HepG2 (cell line): Measurements from ENCODE around the gene SPG7. TPM values are rescaled to one million over a fixed set of nuclear protein-coding genes. Genes with fewer than 3 reads are reported as not detected.

Experiments
- HMGXB3 ChIP-seq: sonication (generic); formaldehyde crosslinking; IDR thresholded peaks from 2 replicates; pipeline ENCODE4 v1.4.0; 2020; ENCODE audit warnings: missing genetic modification reagents, borderline replicate concordance
- LBX2 ChIP-seq: sonication (generic); formaldehyde crosslinking; IDR thresholded peaks from 2 replicates; pipeline ENCODE4 v1.5.0; 2020; ENCODE audit warnings: missing genetic modification reagents, mild to moderate bottlenecking, borderline replicate concordance
- NONO ChIP-seq, 2 experiments: fragments of 450-650 bp in 1 of 2; sonication (generic) in 1 of 2; formaldehyde crosslinking in 1 of 2; IDR thresholded peaks in 1 of 2; conservative IDR thresholded peaks in 1 of 2; 2 replicates each; pipeline versions ENCODE4 v1.6.1 to v1.8.0; 2017 to 2022; ENCODE audit warnings: mild to moderate bottlenecking in 1 of 2, missing genetic modification reagents in 1 of 2, moderate library complexity in 1 of 2
- STAT6 ChIP-seq: sonication (generic); formaldehyde crosslinking; IDR thresholded peaks from 2 replicates; pipeline ENCODE4 v1.4.0; 2020; ENCODE audit warnings: missing genetic modification reagents, mild to moderate bottlenecking, borderline replicate concordance
- USF2 ChIP-seq, 2 experiments: sonication (generic) in 1 of 2; formaldehyde crosslinking in 1 of 2; IDR thresholded peaks; 2 replicates each; pipeline versions ENCODE4 v1.5.1 to v1.6.1; 2011 to 2020; ENCODE audit warnings: borderline replicate concordance in 1 of 2, low read depth in 1 of 2, low read length in 1 of 2, mild to moderate bottlenecking in 1 of 2, missing genetic modification reagents in 1 of 2, moderate library complexity in 1 of 2
- ZBTB20 ChIP-seq: sonication (generic); formaldehyde crosslinking; IDR thresholded peaks from 2 replicates; pipeline ENCODE4 v1.8.1; 2023; ENCODE audit warnings: missing genetic modification reagents, low read depth, mild to moderate bottlenecking, borderline replicate concordance
- ZNF12 ChIP-seq: sonication (generic); formaldehyde crosslinking; IDR thresholded peaks from 2 replicates; pipeline ENCODE4 v1.5.0; 2020; ENCODE audit warnings: missing genetic modification reagents
- ZNF343 ChIP-seq: sonication (generic); formaldehyde crosslinking; IDR thresholded peaks from 2 replicates; pipeline ENCODE4 v1.4.0; 2020; ENCODE audit warnings: mild to moderate bottlenecking, missing genetic modification reagents
- ZNF7 ChIP-seq: IDR thresholded peaks from 2 replicates; pipeline ENCODE4 v1.6.1; 2016; ENCODE audit warnings: missing biosample characterization, missing genetic modification reagents
- ZSCAN29 ChIP-seq: sonication (generic); formaldehyde crosslinking; conservative IDR thresholded peaks from 2 replicates; pipeline ENCODE4 v1.4.0; 2020; ENCODE audit warnings: mild to moderate bottlenecking, missing genetic modification reagents
- ZSCAN9 ChIP-seq: IDR thresholded peaks from 2 replicates; pipeline ENCODE4 v1.6.1; 2016; ENCODE audit warnings: borderline replicate concordance
- polyA plus RNA-seq, 8 experiments: library from polyadenylated mRNA; depleted of rRNA in 3 of 8; stranded (reverse) in 7 of 8; unstranded in 1 of 8; fragments of >200 nt; fragmentation: Illumina TruSeq in 4 of 8; extraction: Trizol in 4 of 8; gene quantifications; 2 replicates each; pipeline versions ENCODE4 v1.2.1 to v1.2.3, GENCODE V29; 2011 to 2016; ENCODE audit warnings: low read depth in 4 of 8, missing spikeins in 1 of 8, mixed read lengths in 1 of 8; ENCODE audit not compliant: insufficient read depth in 1 of 8
- total RNA-seq, 5 experiments: library from RNA; depleted of rRNA; stranded (reverse); fragments of >200 nt; fragmentation: Illumina TruSeq; extraction: Trizol; gene quantifications; 2 replicates each; pipeline ENCODE4 v1.2.3, GENCODE V29; 2016; ENCODE audit warnings: low read depth in 1 of 5
- TF ChIP-seq, protein P1 (sequence below): sonication (generic); formaldehyde crosslinking; IDR thresholded peaks from 2 replicates; pipeline ENCODE4 v1.4.0; 2020; ENCODE audit warnings: missing genetic modification reagents
- TF ChIP-seq, protein P2 (sequence below): IDR thresholded peaks from 2 replicates; pipeline ENCODE4 v1.6.1; 2016; ENCODE audit warnings: low read depth, control low read depth

SPG7 gene
- total and polyA plus RNA-seq, 2 of the 13 experiments (the other 11 are each of a cell fraction or from before 2014, with no cell fraction given), result 66.0 to 136 TPM

DNA sequence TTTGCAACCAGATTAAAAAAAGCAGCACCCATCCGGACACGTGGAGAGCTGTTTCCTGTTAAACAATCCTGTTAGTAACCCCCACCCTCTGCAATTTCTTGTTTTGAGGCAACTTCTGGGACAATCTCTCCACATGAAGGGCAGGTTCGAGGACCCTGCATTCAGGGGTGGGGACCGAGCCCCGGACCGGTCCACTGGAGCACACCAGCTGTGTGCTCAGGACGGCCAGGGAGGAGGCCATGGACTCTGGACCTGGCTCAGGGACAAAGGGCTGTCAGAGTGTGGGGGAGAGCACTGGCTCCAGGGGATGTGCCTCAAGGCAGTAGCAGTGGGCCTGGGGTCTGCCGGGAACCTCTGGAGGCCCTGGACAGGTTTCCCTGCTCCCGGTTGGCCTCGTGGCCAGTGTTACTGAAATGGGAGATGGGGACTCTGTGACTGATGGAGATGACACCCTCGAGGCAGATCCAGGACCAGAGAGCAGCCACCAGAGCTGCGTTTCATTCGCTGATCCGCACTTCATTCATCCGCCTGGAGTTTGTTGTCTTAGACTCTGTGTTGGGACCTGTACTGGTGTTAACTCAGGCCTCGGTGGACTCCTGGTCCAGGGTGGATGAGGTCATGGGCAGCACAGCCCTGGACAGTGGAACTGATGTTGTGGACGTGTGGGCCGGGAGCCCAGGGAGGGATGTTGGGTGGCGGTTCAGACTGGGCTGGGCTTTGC is 64.4 kb downstream of the SPG7 start (continued):
- TF ChIP-seq, protein P1, sequence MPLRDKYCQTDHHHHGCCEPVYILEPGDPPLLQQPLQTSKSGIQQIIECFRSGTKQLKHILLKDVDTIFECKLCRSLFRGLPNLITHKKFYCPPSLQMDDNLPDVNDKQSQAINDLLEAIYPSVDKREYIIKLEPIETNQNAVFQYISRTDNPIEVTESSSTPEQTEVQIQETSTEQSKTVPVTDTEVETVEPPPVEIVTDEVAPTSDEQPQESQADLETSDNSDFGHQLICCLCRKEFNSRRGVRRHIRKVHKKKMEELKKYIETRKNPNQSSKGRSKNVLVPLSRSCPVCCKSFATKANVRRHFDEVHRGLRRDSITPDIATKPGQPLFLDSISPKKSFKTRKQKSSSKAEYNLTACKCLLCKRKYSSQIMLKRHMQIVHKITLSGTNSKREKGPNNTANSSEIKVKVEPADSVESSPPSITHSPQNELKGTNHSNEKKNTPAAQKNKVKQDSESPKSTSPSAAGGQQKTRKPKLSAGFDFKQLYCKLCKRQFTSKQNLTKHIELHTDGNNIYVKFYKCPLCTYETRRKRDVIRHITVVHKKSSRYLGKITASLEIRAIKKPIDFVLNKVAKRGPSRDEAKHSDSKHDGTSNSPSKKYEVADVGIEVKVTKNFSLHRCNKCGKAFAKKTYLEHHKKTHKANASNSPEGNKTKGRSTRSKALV (CRISPR knock-in tag), result peak; percentile 64
- TF ChIP-seq STAT6 (CRISPR knock-in tag), result 0 out of 2 replicates have a peak, but pooled peaks have one; percentile 72
- TF ChIP-seq, protein P2, sequence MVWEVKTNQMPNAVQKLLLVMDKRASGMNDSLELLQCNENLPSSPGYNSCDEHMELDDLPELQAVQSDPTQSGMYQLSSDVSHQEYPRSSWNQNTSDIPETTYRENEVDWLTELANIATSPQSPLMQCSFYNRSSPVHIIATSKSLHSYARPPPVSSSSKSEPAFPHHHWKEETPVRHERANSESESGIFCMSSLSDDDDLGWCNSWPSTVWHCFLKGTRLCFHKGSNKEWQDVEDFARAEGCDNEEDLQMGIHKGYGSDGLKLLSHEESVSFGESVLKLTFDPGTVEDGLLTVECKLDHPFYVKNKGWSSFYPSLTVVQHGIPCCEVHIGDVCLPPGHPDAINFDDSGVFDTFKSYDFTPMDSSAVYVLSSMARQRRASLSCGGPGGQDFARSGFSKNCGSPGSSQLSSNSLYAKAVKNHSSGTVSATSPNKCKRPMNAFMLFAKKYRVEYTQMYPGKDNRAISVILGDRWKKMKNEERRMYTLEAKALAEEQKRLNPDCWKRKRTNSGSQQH (CRISPR knock-in tag), result peak; percentile 58; the same call in 1 of the 2 replicates
- 0 out of 2 replicates have a peak, but pooled peaks have one; percentile 35 for TF ChIP-seq HMGXB3
- TF ChIP-seq USF2 (IDR thresholded peaks at IDR 0.05; ENCODE audit: low read depth, low read length), result no peak
- peak; percentile 45; the same call in 1 of the 2 replicates for TF ChIP-seq USF2 (CRISPR knock-in tag; IDR thresholded peaks at IDR 0.05; ENCODE audit: borderline replicate concordance)
- TF ChIP-seq ZSCAN29 (CRISPR knock-in tag), result peak; percentile 92
- TF ChIP-seq ZBTB20 (CRISPR knock-in tag), result peak; percentile 72; the same call in 1 of the 2 replicates
- peak; percentile 40; the same call in 1 of the 2 replicates for TF ChIP-seq ZSCAN9 (CRISPR knock-in tag)
- peak; percentile 22; the same call in 1 of the 2 replicates for TF ChIP-seq ZNF7 (CRISPR knock-in tag)
- no peak for TF ChIP-seq LBX2
- TF ChIP-seq NONO (IDR thresholded peaks at IDR 0.05), result no peak
- TF ChIP-seq NONO (CRISPR knock-in tag; conservative IDR thresholded peaks at IDR 0.05), result peak; percentile 83
- TF ChIP-seq ZNF343, result peak; percentile 82; the same call in 1 of the 2 replicates
- peak; percentile 90 for TF ChIP-seq ZNF12 (CRISPR knock-in tag)
